Stimulated activated CD4-positive, alpha-beta T cell treated with anti-CD3 and anti-CD28 coated beads, Interleukin-4, amount 100 ng/mL, for 4 hours (primary cell): ENCODE measurements around the gene RPL32.
"Not testable (repeated sequence)": the region's sequence is repeated elsewhere in the genome, so short reads cannot be mapped to it uniquely, and the experiment has no call there.

Experiments
- DNase-seq, 2 experiments: peaks; one replicate each; pipeline ENCODE4 v3.0.0-alpha.2; 2020

Gene RPL32

DNA sequence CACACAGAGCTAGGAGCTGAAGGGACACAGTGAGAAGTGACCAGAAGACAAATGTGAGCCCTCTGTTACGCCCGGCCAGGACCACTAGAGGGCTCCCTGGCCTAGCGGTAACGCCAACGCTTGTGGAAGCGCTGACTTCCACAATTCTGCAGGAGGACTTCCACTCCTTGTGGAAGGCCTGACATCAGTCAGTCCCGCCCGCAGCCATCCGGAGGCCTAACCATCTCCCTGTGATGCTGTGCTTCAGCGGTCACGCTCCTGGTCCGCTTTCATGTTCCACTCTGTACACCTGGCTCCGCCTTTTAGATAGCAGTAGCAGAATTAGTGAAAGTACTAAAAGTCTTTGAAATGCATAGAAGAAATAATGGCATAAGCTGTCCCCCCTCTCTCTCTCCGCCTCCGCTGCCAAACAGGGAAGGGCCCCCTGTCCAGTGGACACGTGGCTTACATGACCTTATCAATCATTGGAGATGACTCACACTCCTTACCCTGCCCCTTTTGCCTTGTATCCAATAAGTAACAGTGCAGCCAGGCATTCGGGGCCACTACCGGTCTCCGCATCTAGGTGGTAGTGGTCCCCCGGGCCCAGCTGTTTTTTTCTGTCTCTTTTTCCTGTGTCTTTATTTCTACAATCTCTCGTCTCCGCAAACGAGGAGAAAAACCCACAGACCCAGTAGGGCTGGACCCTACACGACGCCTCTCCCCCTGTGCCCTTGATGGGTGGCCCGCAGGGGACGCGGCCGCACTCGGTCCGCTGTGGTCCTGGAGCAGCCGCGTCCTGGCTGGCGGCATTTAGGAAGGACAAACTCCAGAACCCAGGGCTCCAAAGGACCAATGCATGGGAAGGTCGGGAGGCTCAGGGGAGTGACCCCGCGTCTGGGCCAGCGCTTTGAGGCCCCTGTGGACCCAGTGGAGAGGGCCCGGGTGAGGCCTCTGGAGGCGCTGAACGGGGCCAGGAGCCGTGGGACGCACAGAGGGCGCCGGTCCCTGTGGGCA is 27.0 kb upstream of the RPL32 start:
- DNase-seq, result peak; percentile 45 to 51

DNA sequence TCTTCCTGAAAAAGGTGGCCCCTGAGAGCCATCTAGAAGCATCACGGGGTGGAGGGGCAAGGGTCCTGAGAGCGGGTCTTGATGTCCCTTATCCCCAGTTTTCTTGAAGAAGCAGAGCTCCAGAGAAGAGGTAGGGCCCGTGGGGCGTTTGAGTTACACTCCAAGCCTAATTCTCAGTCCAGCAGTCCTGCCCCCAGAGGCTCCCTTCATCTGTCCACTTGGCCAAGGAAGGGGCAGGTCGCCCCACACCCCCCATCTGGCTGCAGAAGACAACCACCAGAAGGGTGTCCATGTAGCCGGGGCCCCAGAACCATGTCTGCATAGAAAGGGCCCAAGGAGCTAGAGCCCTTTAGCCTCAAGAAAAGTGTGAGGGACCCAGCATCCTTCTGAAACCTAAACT is 25.5 kb upstream of the RPL32 start:
- no peak for DNase-seq

DNA sequence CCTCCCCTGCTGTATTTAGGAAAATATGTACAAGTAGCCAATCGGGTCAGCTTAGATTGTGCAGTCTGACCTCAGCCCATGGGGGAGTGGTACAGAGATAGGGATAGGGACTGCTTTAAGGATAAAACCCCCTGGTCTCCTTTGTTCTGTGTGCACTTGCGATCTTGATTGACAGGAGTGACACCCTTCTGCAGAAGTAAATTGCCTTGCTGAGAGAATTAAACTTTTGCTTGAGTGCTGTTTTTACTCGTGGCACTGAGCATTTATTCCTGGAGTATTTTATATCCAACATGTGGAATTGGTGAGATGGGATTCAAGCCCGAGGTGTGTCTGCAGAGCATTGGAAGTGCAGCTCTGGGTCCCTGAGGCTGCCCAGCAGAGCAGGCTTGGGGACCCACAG is 23.9 kb upstream of the RPL32 start:
- DNase-seq, result no peak

DNA sequence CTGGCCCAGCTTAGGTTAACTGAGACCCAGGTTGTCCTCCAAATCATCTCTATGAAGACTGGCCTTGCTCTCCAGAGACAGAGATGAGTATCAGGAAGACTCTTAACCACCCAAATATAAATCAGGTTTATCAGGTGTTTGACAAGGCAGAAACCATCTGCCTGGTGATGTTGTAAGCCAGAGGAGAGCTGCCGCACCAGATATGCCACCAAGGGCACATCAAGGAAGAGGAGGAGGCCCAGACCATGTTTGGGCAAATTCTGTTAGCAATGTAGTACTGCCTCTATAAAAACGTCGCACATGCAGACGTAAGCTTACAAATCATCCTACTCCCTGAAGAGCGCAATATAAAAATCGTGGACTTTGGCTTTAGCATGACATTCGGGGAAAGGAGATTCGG is 21.0 kb upstream of the RPL32 start:
- DNase-seq, result no peak

DNA sequence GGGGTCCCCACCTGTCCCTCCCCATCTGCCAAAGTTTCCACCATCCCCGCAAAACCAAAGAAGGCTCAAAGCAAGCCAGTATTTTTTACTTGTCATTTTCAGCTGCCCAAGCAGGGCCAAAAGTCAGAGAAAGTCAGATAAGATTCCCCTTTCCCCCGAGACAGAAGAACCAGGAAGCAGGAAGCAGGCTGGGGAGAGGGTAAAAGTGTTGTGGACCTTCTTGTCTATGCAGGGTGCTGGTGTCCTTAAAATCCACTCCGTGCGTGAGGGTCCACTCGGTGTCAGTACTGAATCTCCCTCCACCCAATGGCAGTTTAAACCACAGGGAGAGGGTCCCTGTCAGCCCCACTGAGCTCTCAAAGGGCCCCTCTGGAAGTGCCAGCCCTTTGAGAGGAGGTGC is 20.2 kb upstream of the RPL32 start:
- no peak for DNase-seq

DNA sequence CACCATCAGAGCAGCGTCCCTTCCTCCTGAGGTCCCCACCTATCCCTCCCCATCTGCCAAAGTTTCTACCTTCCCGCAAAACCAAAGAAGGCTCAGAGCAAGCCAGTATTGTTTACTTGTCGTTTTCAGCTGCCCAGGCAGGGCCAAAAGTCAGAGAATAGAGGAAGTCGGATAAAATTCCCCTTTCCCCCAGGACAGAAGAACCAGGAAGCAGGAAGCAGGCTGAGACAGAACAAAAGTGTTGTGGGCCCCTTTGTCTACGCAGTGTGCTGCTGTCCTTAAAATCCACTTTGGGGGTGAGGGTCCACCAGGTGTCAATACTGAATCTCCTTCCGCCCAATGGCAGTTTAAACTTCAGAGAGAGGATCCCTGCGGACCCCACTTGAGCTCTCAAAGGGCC is 18.5 kb upstream of the RPL32 start:
- DNase-seq, result no peak

DNA sequence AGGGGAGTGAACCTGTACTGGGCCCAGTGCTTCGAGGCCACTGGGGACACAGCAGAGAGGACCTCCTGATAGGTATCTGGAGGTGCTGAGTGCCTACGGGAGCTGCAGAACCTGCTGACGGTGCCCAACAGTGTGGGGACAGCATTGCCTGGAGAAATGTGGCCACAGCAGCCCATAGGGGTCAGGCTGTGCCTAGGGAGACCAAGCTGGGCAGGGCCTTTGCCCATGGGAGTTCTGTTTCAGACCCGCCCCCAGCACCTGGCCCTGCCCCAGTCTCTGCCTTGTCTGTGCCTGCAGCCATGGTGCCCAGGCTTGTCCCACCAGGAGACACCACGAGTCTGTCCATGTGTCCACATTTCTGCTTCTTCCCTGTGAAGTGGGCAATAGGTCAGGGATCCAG is 15.3 kb upstream of the RPL32 start:
- no peak for DNase-seq

DNA sequence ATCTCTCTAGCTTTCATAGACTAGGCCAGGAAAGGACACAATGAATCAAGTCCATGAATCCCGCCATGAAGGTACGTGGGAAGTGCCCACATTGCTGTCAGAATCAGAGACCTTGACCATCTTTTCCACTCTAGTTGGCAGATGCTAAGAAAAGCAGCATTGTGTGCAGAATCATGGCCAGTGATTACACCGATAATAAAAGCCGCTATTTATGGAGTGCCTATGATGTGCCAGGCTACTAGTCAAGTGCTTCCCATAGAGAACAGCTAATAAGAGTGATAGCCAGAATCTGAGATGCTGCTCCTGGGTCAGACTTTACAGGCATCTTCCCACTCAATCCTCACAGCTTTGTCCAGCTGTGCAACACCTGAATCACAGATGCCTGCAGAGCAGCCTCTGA is 13.2 kb upstream of the RPL32 start:
- DNase-seq, result no peak

DNA sequence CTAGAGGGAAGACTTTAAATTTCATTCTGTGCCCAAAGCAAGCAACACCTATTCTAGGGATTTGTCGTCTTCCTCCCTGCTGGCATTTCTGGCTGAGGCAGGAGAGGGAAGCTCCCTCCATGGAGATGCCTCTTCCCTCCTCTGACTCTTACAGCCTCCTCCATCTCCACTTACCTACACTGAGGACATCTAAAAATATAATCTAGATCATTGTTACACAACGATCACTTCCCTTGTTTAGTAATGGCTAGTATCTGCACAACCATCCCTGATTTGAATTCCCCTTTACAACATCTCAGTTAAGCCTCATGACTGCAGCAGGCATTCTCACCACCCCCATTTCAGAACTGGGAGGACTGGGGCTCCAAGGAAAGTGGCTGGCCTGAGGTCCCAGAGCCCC is 12.5 kb upstream of the RPL32 start:
- not testable (repeated sequence) for DNase-seq

DNA sequence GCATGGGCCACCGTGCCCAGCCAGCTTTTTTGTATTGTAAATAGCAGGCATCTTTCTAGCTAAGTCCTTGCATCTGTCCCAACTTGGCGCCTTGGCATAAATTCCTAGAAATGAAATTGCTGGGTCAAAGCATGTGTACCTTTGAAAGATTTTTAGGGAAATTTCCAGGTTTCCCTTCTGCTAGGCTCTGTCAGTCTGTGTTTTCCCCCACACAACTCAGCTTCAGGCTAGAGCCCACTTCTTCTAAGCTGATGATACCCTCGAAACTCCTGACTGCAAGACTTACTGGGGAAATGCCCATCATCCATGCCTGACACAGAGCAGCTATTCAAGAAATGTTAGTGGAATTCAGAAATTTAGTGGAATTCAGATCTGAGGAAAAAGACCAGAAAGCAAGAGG is 10.8 kb upstream of the RPL32 start:
- DNase-seq, result no peak

DNA sequence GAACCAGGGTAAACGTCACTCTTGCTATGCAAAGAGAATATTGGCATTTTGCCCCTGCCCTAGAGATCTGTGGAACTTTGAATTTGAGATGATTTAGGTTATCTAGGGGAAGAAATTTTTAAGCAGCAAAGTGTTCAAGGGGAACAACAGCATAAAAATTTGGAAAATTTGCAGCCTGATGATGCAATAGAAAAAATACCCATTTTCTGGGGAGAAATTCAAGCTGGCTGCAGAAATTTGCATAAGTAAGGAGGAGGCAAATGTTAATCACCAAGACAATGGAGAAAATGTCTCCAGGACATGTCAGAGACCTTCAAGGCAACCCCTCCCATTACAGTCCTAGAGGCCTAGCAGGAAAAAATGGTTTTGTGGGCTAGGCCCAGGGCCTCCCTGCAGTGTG is 4.4 kb upstream of the RPL32 start:
- DNase-seq, result no peak

DNA sequence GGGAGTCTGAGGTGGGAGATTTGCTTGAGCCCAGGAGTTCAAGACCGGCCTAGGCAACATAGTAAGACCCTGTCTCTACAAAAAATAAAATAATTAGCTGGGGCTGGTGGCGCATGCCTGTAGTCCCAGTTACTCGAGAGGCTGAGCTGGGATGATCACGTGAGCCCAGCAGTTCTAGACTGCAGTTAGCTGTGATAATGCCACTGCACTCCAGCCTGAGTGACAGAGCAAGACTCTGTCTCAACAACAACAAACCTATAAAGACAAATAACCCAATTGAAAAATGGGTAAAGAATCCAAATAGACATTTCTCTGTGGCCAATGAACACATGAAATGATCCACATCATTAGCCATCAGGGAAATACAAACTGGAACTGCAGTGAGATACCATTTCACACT is 1.1 kb upstream of the RPL32 start:
- DNase-seq, result no peak

DNA sequence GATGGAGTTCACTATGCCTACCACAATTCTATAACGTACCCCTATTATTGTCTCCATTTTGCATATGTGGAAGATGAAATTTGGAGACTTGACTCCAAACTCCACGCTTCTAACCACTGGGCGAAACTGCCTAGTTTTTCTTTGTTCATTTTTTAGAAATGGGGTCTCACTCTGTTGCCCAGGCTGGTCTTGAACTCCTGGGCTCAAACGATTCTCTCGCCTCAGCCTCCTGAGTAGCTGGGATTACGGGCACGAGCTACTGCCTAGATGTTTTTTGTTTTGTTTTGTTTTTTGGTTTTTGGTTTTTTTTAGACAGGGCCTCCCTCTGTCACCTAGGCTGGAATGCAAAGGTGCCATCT is 584 bp upstream of the RPL32 start:
- DNase-seq, result no peak

DNA sequence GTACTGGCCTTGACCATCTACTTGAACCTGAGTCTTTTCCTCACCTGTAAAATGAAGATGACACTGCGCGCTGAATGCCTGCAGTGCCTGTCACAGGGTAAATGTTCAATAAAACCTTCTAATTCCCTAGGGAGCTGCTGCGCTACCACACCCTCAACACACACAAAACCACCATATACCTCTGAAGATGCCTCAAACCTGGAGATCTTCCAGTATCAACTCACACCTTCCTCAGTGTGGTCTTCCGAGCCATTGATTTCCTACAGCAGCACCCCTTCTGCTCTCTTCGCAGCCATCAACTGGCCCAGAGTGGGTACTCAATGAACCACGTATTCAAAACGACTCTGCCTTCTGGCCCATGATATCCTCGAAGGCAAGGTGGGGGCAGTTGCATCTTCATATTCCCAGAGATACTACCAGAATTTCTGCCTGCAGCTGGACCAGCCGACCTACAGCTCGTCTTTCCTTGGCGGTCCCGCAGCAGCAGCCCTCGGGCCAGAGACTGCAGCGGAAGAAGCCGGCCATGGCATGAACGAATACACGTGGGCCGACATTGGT is 695 bp downstream of the RPL32 start:
- peak in 1 of 2 experiments; percentile 34 for DNase-seq

DNA sequence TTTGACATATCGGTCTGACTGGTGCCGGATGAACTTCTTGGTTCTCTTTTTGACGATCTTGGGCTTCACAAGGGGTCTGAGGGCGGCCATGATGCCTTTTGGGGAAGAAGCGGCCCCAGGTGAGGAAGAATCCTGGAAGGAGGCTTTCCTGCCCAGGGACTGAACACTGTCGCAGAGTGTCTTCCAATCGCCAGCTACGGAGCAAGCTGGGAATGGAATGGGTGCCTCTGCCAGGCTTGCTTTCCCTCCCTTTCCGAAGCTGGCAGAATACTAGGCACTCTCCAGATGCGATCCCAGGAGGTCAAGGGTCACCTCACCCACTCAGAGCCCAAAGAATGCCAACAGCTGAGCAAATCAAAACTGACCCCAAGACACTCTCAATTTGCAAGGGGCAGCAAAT is 1.2 kb downstream of the RPL32 start:
- DNase-seq, result not testable (repeated sequence)

DNA sequence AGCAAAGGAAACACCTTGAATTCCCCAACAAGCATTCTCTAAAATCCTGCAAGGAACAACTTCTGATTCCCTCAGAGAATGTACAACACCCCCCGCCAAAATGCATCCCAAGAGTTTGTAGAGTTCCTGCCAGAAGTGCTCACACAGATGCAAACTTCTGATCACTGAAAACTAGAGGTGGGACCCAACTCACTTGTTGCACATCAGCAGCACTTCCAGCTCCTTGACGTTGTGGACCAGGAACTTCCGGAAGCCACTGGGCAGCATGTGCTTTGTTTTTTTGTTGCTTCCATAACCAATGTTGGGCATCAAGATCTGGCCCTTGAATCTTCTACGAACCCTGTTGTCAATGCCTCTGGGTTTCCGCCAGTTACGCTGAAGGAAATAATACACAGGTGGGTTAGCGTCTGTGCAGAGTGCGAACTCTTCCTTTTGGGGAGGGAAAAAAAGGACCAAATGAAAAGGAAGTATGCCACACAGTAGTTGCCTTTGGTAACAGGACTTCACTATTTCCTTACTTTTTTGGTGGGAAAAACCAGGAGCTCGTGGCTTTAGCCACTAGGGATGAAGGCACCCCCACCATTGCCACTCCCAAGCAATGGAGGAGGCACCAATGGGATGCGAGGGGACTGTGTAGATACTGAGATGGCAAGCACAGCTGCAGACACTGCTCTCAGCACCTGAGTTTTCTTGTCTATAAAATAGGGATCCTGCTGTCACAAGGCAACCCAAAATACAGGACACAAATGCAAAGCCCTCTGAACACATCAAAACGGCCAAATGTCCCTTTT is 2.0 kb downstream of the RPL32 start:
- DNase-seq, result no peak

DNA sequence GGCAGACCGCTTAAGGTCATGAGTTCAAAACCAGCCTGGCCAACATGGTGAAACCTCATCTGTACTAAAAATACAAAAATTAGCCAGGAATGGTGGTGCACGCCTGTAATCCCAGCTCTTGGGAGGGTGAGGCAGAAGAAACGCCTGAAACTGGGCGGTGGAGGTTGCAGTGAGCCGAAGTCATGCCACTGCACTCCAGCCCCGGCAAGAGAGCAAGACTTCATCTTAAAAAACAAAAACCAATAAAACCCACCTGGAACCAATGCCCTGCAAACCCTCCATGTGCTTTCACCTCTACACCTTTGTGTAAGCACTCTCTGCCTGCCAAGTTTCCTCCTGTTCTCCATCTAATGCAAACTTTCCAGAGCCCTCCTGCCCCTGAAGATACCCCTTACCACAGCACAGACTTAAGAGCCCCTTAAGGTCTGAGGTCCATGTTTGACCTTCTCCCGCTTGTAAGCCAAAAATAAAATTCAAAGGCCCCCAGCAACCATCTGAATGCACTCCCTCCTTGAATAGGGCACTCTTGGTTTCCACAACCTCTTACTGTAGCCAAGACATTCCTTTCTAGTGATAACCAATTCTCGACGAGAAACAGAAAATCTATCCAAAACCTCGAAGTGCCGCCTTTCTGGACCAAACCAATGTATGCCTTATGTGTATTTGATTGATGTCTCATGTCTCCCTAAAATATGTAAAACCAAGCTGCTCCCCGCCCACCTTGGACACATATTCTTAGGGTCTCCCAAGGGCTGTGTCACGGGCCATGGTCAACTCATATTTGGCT is 3.0 kb downstream of the RPL32 start:
- no peak for DNase-seq

DNA sequence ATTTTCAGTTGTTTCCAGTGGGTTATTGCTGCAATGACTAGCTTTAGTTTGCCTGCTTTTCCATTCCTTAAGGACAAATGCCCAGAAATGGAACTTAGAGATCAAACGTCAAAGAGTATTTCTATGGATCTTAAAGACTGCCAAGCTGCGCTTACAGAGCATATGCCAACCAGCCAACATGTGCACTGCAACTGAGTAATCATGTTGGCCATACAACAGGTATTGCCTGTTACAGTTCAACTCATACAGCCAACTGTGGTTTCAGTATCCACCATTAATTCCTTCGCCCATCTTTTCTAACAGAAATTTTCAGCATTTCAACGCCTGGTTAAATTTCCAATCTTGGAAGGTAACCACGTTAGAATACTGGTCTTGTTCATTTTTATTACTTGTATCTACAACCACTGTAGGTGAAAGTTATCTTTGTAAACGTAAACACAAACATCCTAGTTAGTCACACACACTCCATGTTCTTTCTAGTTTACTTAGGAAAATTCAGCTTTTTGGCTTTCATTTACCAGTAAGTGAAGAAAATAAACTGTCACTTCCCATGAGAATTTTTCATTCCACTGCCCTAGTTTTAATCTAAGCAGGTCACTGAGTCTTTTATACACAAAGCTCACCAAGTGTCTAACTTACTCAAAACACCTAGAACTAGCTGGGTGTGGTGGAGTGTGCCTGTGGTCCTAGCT is 3.9 kb downstream of the RPL32 start:
- no peak for DNase-seq

DNA sequence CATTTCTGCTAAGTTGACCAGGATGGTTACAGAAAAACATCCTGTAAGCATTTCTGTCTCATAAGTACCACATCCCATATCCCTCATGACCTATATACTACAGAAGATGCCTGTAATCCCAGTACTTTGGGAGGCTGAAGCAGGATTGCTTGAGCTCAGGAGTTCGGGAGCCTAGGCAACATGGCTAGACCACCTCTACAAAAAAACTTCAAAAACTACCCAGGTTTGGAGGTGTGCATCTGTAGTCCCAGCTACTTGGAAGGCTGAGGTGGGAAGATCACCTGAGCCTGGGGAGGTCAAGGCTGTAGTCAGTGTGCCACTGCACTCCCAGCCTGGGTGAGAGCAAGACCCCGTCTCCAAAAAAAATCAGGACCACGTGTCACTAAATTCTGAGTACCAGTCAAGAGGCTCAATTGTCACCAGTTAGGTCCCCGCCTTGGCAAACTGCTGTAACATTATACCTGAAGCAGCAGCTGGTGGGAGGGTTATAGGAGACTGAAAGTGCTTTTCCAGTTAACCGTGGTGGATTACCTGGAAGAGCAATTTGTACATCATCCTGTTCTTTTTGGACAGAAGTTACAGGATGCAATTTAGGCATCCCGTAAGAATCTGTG is 6.2 kb downstream of the RPL32 start:
- DNase-seq, result no peak

DNA sequence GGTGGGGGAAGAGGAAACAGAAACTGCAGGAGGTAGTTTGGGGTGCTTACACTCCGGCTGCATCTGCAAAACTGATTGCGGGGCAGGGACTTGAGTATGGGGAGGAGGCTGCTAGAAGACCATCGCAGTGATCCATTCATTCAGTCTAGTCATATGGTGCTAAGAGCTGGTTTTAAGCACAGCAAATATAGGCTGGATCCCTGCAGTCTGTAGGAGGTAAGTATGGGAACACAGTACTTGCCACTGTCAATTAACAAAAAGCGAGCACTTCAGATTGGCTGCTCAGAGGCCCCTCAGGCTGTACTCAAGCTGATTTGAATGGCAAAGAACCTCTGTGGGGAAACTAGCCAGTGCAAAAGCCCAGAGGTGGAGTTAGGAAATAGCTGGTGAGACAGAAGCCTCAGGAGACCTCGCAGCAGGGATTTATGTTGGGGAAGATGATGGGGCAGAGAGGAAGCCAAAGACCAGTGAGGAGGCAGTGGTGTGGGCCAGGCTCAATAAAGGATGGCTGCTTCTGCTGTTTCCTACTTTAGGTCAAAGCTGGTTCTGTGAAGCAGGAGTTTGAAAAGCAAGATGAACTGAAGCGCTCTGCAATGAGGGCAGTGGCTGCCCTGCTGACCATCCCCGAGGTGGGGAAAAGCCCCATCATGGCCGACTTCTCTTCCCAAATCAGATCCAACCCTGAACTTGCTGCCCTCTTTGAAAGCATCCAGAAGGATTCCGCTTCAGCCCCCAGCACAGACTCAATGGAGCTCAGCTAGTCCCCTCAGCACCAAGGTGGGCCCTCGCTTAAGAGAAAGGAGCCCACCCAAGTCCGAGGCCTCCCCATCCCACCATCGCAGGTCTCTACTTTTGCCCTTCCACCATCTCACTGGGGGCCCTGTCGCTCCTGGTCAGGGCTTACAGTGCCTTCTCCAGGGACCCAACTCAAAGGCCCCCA is 7.9 kb downstream of the RPL32 start:
- DNase-seq, result no peak
